NCI-H1105 (cell line): ENCODE results near the gene HOXB4.

Experiments
- DNase-seq: peaks from one replicate; lab custom pipeline; 2025; lab: John Stamatoyannopoulos, UW

Gene HOXB4

DNA sequence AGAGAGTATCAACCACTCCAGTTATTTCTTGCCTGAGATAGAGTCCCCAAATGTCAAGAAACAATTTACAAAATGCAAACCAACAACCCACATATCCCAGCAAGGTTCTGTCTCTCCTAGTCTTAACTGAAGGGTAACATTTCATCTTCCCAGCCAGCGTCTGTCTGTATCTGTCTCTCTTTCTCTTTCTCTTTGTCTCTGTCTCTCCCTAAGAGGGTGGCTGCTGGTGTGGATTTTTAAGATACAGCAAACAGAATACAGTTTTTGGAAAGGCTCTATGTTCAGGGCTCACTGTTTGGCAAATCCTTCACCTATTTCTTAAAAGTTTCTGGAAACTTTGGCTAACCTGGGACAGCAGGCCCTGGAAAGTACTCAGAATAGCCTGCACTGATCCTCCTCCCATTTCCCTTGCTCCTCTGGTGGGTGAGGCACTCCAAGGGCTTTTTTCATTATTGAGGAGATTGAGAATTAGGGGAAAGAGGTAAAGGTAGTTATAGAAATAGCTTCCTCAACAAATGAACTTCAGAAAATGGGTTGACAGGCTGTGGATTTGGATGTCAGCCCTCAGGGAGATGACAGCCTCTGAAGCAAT lies 6.2 kb downstream of the HOXB4 start:
- no peak for DNase-seq

DNA sequence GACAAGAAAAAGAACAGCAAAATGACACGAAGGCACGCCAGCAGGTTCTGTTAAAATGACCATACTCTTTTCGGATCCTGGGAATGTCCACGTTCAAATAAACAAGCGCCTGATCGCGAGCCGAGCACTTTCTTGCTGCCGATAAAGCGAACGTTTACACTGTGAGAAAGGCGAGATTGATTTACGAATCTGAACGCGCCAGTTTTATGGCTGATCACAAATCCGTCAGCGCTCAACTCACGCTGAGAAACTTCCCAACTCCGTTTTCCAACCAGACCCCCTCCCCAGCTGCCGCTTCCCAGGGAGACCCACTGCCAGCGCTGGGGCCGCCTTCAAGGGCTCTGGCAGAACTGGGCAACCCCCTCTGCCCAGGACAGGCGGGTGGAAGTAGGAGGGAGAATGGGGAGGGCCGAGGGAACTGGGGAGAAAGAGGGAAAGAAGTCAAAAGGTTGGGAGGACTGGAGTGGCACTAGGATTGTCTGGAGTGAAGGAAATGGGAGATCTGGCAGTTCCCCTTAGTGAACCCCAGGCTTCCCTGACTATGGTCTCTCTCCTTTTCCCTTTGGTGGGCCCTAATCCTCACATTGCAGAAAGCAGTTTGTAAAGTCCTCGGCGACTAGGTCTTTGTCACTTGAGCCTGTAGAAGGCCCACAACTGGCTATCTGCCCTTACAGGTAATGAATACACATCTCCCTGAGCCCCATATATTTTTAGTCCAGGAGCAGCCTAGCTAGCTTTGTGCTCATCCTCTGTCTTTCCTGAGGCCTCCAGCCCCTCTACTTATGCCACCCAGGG lies 6.9 kb downstream of the HOXB4 start:
- DNase-seq, result no peak

DNA sequence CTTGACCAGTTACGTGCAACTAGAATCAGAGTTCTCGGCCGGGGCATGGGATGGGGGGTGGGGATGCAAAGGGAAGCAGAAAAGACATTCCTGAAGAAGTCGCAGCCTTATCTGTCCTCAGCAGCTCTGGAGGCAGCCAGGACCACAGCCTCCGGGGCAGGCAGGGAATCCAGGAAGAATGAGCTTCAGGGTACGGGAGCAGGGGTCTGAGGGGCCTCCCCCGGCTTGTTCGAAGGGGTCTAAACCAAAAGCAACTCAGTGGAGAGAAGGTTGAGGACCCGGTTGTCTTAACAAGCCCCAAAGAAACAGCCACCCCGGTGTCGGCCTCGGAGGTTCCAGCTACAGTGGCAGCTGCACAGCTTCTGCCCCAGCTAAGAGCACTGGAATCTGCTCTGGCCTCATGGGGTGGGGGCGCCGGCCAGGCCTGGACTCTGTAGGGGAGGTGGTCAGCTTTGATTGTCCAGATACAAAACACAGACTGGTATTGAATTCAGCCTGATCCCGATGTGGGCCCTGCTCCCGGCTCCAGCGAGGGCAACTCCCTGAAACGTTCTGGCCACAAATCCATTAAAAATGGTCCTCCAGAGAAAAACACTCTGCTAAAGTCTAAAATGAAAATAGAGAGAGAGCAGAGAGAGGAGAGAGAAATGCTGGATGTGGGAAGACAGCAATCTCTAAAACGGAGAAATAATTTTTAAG lies 7.7 kb downstream of the HOXB4 start:
- no peak for DNase-seq

- no peak for DNase-seq
These were observed 8.4 kb downstream of the HOXB4 start for GRCh38 chr17:48569674-48570324.

- DNase-seq, result no peak
These were observed 8.9 kb downstream of the HOXB4 start for GRCh38 chr17:48569240-48569582.

DNA sequence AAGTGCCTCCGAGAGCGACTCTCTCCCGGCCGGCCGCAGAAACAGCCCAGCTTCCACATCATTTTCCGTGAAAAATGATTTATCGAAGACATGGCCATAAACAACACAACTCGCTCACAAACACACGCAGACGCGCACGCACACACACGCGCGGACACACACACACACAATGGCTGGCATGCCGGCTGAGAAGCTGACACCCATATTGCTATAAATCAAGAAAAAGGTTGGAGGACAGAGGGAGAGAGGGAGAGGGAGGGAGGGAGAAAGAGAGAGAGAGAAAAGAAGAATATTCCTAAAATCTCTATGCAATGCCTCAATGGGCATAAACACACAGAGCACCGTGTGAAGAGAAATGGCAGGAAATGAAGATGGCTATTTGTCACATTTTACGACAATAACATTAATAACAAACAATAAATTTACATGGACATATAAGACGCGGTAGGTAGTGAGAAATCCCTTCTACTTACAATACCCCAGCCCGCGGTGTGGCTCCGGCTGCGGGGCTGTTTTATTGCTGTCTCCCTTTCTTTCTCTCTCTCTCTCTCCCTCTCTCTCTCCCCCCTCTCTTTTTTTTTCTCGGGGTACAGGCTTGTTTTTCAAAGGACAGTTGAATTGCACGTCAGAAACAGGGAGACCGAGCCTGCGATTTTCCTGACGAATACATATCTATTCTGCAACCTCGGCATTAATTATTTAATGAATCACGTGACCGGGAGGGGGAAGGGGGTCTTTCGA lies 9.5 kb downstream of the HOXB4 start:
- no peak for DNase-seq

- no peak for DNase-seq
These were observed 10.3 kb downstream of the HOXB4 start for GRCh38 chr17:48567646-48568354.

- DNase-seq, result no peak
These were observed 10.9 kb downstream of the HOXB4 start for GRCh38 chr17:48567209-48567608.

DNA sequence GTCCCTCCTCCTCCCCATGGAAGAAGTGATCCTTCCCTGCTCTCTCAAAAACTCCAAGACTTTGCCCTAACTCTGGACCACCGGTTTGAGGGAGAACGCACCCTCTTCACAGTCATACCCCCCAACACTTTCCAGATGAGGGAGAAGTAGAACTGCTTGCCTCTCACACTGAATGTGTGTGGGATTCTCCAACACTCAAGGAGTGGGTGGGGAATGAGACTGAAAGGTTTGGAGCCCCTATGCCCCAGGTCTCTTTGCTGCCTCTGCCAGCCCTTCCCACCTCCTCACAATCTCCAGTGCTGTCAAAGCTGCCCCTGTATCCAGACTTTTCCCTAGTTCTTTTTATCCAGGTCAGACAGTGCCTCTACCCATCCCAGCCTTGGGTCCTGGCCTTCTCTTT lies 11.4 kb downstream of the HOXB4 start:
- no peak for DNase-seq

DNA sequence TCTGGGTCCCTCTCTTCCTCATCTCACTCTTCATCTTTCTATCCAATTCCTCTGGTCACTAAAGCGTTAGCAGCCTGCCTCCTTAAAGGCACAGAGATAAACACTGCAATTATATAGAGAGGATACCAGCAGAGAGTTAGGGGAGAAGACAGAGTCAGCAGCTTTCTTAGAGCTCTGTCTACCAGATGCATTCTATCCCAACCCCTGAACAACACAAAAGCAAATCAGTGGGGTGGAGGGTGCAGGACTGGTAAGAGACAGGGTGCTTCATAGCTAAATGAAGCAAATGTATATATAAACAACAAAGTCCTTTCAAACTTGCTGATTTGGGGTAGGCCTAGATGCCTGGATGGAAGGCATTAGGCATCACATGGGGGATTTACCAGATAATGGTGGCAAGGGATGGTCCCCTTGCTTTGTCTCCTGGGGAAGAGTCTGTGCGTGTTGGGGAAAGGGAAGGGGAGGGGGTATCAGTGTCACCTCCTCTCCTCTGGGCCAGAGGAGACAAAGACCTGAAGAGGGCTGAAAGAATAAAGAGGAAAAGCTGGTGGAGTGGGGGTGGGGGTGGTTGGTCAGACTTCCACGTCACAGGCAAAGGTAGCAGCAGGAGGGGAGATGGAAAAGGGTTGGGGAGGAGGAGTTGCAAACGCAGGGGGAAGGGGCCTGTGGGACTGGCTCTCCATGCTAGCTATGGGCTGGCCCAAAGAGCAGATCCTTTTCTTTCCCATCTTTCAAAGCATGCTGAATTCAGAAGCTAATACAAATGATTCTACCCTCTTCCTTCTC lies 12.0 kb downstream of the HOXB4 start:
- no peak for DNase-seq

DNA sequence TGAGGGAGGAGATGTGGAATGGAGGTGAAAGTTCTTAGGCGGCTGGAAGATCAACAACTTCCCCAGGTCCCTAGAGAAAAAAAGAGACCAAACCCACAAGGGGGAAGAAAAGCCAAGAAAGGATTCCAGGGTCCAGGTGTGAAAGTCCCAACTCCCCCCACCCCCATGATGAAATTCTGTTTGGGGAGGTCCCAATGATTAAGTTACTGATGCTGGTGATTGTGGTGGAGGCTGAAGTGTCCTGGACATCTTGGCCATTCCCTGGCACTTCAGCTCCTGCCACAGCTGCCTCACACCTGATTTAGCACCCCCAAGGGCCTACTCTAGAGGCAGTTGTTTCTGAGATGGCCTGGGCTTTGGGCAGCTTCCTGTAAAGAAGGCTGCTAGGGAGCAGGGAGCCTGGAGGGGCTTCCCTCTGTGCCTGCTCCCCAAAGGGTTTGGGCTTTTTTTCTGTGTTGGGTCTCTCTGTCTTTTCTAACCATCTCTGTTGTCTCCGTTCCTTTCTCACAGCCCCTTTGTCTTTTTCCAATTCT lies 13.1 kb downstream of the HOXB4 start:
- DNase-seq, result no peak

DNA sequence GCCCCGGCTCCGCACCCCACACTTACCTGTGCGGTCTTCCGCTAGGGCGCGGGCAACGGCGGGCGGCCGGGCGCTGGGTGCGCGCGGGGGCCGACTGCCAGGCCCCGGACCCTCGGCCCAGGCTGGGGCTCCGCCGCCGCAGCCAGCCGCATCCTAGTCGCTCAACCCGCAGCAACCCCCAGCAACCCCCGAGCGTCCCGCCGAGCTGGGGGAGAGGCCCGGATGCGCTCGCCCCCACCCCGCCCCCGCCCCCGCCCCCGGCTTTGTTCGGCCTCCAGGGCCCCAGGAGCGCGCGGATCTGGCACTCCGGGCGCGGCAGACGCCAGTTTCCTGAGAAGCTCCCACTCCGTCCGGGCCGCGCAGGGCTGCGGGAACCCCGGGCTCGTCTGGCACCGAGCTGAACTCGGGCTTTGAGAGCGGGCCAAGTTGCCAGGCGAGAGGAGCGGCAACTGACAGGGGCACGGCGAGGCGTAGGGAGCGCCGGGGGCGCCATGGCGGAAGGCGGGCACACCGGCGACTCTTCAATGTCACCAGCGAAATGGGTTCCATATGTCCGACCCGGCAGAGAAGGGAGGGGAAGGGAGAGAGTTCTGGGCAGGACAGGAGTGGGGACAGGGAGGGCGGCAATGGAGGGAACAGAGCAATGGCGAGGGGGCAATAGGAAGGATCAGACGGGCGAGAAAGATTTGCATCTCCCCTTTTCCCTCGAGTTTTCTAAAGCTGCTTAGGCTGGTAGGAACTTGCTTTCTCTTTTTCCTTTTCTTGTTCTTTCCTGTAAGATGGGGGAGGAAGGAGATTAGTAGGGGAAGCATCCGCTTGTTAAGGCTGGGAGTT lies 13.7 kb downstream of the HOXB4 start:
- peak; percentile 35 for DNase-seq

DNA sequence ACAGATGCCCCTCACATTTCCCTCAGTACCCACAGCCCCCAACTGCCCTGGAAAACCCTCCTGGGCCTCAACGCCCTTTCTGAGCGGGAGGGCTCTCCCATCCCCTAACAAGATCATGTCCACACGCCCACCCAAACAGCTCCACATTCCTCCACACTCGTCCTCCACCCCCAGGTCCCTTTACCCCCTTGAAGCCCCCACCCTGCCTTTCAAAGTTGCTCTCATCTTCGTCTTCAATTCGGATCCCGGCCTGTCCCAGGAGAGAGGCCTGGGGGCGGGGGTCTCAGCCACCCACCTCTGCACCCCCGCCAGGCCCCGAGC lies 14.3 kb downstream of the HOXB4 start:
- DNase-seq, result no peak

- DNase-seq, result no peak
These were observed 14.7 kb downstream of the HOXB4 start for GRCh38 chr17:48563385-48563838.

DNA sequence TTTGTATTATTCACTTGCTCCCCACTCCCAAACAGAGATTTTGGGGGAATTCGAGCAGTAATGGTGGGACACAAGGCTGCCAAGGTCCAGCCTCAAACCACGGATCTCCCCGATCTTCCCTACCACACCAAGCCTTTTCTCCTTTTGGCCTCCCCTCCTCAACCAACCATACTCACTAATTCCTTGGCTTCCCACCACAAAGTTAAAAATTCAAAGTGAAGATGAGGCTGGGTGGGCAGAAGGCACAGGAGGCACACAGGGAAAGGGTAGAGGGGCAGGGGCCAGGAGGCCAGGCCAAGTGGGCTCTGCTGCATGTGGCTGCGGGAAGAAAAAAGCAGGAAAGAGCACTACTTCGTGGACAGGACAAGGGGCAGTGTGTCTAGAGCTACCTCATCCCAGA lies 15.2 kb downstream of the HOXB4 start:
- no peak for DNase-seq

DNA sequence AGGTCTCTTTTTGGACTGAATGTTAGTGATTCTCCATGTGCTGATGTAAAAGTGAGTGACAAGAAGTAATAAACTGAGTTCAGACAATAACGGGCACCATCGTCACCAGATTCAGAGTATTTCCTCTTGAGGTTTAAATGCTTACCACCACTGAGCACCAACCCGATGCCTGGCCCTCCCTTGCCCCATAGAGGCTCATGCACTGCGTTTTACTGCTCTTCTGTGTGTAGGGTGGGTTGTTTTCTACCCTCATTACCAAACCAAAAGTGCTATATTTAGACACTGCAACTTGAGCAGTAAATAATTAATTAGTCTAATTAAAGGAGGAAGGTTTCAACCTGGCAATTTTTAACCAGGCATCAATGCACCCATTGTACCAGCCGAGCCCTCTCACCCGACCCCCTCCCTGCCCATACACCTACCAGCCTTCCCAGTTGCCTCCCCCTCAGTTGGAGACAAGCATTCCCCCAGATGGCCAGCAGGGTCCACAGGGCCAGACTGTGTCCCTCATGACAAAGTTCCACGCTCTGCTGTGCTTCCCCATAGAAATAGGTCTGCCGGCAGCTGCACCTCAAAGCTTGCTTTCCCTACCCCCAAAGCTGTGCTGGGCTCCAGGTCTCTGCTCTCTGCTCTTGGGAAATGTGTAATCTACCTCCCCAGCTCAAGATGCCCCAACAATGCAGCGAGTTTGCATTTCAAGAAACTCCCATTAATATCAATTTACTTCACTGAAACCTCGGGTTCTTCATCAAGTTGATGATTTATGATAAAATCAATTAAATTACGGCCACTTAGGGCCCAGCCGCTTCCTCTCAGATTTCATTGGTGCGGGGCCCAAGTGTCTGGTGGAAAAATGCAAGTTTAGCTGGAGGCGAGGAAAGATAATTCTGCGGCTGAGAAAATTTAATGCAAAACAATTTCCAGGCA lies 16.0 kb downstream of the HOXB4 start:
- no peak for DNase-seq

GRCh38 chr17:48559840-48560817 lies 18.0 kb downstream of the HOXB4 start:
- DNase-seq, result no peak
